Omental fat pad (tissue), 4 donors: ENCODE results near the gene DUSP16. TPM values are rescaled to one million over a fixed set of nuclear protein-coding genes. Genes with fewer than 3 reads are reported as not detected.
"Not testable (repeated sequence)": the region's sequence is repeated elsewhere in the genome, so short reads cannot be mapped to it uniquely, and the experiment has no call there.

Experiments used
- ATAC-seq: fragments of 150-250 bp; one replicate; pipeline ENCODE4 v1.9.1; 2016; ENCODE audit warnings: mild to moderate bottlenecking, moderate library complexity; ENCODE audit not compliant: low FRiP score
- DNase-seq: peaks from one replicate; pipeline ENCODE4 v3.0.0-alpha.2; 2019; ENCODE audit warnings: low spot score
- total RNA-seq, 4 donors: library from RNA; depleted of rRNA; stranded (reverse); fragments of >200 nt; gene quantifications; one replicate each; pipeline ENCODE4 v1.1.0, GENCODE V29; 2016
- TF ChIP-seq, protein P1 (sequence below), 3 donors: fragments of 450-650 bp; IDR thresholded peaks; one replicate each; pipeline ENCODE4 v1.5.1; 2016 to 2017; ENCODE audit warnings: antibody characterized with exemption in 3 of 3, mild to moderate bottlenecking in 3 of 3, moderate library complexity in 2 of 3

Gene DUSP16
- total RNA-seq, 4 donors from 2014 or later: 18.2 to 29.6 (median 18.7) TPM

- TF ChIP-seq, protein P1, sequence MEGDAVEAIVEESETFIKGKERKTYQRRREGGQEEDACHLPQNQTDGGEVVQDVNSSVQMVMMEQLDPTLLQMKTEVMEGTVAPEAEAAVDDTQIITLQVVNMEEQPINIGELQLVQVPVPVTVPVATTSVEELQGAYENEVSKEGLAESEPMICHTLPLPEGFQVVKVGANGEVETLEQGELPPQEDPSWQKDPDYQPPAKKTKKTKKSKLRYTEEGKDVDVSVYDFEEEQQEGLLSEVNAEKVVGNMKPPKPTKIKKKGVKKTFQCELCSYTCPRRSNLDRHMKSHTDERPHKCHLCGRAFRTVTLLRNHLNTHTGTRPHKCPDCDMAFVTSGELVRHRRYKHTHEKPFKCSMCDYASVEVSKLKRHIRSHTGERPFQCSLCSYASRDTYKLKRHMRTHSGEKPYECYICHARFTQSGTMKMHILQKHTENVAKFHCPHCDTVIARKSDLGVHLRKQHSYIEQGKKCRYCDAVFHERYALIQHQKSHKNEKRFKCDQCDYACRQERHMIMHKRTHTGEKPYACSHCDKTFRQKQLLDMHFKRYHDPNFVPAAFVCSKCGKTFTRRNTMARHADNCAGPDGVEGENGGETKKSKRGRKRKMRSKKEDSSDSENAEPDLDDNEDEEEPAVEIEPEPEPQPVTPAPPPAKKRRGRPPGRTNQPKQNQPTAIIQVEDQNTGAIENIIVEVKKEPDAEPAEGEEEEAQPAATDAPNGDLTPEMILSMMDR (IDR thresholded peaks at IDR 0.05): no peak
- ATAC-seq: no peak
- DNase-seq: no peak
Observed at GRCh38 chr12:12606781-12607589, 44.3 kb upstream of the DUSP16 start.

GRCh38 chr12:12604740-12605139 is 42.1 kb upstream of the DUSP16 start:
- DNase-seq: no peak
- TF ChIP-seq, protein P1 (IDR thresholded peaks at IDR 0.05): no peak
- no peak for ATAC-seq

DNA sequence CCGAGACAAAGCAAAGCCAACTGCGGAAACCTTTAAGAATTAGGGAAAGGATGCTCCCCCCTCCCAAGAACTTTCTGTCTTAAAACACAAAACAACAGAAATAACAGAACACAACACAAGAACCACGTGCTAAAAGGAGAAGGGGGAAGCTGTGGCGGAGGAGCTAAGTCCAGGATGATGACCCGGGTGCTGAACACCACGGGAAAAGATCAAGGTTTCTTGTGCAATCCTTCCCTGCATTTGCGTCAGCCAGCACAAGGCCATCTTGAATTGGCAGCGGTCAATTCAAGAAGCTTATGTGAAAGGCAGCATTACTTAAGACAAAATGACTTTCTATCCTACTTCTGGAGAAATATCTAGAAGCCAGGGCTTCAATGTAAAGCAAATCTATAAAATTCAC is 38.0 kb upstream of the DUSP16 start:
- ATAC-seq (no peak), DNase-seq (no peak)
- TF ChIP-seq, protein P1 (IDR thresholded peaks at IDR 0.05): no peak

GRCh38 chr12:12599750-12600643 is 37.3 kb upstream of the DUSP16 start:
- TF ChIP-seq, protein P1 (IDR thresholded peaks at IDR 0.05): no peak
- ATAC-seq (no peak), DNase-seq (no peak)

DNA sequence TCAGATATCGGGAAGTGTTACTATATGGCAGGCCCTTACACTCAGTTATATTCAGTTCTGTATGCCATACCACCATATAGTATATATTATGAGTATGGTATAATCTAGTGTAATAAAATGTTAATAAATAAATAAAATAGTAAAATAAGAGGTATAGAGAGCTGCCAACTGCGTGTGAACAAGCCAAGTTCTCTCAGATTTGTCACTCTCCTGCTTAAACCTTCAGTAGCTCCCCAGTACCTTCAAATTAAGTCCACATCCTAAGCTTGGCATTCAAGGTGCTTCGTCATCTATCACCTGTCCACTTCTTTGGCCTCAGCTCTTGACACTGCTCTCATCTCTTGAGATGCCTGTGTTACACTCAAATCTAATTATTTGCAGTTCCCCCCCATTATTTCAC is 36.2 kb upstream of the DUSP16 start:
- DNase-seq (no peak), ATAC-seq (no peak)
- TF ChIP-seq, protein P1 (IDR thresholded peaks at IDR 0.05): no peak

GRCh38 chr12:12596598-12596997 is 33.9 kb upstream of the DUSP16 start:
- DNase-seq, ATAC-seq: not testable (repeated sequence)

DNA sequence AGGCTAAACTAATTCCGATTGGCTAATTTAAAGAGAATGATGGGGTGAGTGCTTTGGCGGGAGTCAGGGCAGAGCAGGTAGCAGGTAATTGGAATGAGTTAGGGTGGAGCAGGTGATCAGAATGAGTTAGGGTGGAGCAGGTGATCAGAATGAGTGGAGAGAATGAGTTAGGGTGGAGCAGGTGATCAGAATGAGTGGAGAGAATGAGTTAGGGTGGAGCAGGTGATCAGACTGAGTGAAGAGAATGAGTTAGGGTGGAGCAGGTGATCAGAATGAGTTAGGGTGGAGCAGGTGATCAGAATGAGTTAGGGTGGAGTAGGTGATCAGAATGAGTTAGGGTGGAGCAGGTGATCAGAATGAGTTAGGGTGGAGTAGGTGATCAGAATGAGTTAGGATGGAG is 33.3 kb upstream of the DUSP16 start:
- not testable (repeated sequence) for ATAC-seq, DNase-seq

- TF ChIP-seq, protein P1 (IDR thresholded peaks at IDR 0.05): no peak
- ATAC-seq: no peak
- DNase-seq: no peak
Observed at GRCh38 chr12:12592930-12593329, 30.3 kb upstream of the DUSP16 start.
